SJCRH30 (cell line): ENCODE results near the gene LIPA. TPM values are rescaled to one million over a fixed set of nuclear protein-coding genes. Genes with fewer than 3 reads are reported as not detected.

Experiments
- DNase-seq, 2 experiments: peaks; one replicate each; pipeline ENCODE4 v3.0.0-alpha.2; 2015 to 2020
- H3K27ac ChIP-seq: fragments of 250-450 bp; sonication (Bioruptor Pico); 2 replicates; pipeline ENCODE4 v1.5.1; 2020; ENCODE audit warnings: mild to moderate bottlenecking, moderate library complexity
- H3K27me3 ChIP-seq: fragments of 250-450 bp; sonication (Bioruptor Pico); 2 replicates; pipeline ENCODE4 v1.5.1; 2020; ENCODE audit warnings: mild to moderate bottlenecking, moderate library complexity
- H3K36me3 ChIP-seq: fragments of 250-450 bp; sonication (Bioruptor Pico); 2 replicates; pipeline ENCODE4 v1.5.1; 2020; ENCODE audit warnings: mild to moderate bottlenecking, moderate library complexity
- H3K4me1 ChIP-seq: fragments of 250-450 bp; sonication (Bioruptor Pico); 2 replicates; pipeline ENCODE4 v1.5.1; 2020; ENCODE audit warnings: mild to moderate bottlenecking, moderate library complexity
- H3K4me3 ChIP-seq: fragments of 250-450 bp; sonication (Bioruptor Pico); 2 replicates; pipeline ENCODE4 v1.5.1; 2020; ENCODE audit warnings: mild to moderate bottlenecking, moderate library complexity
- H3K9me3 ChIP-seq: fragments of 250-450 bp; sonication (Bioruptor Pico); replicated peaks from 2 replicates; pipeline ENCODE4 v1.5.1; 2020; ENCODE audit warnings: mild to moderate bottlenecking, moderate library complexity
- total RNA-seq: library from RNA; depleted of rRNA; stranded (reverse); fragments of >200 nt; shearing (Covaris generic); gene quantifications from 2 replicates; pipeline ENCODE4 v1.2.3, GENCODE V29; 2014

The LIPA gene
- total RNA-seq, 1 experiment from 2014 or later = 14.6 TPM

- no peak for DNase-seq
- no peaks in the 10 kb centered on the region for H3K36me3 ChIP-seq
- H3K9me3 ChIP-seq = no peaks in the 10 kb centered on the region
These were observed 13.7 kb downstream of the LIPA start for GRCh38 chr10:89237849-89238248.

GRCh38 chr10:89236226-89236797, 15.3 kb downstream of the LIPA start:
- H3K27ac ChIP-seq = no peak overlapping the region
- H3K27me3 ChIP-seq = no peaks in the 10 kb centered on the region
- H3K4me3 ChIP-seq = no peak overlapping the region
- H3K9me3 ChIP-seq = no peaks in the 10 kb centered on the region
- DNase-seq = no peak
- no peaks in the 10 kb centered on the region for H3K4me1 ChIP-seq
- H3K36me3 ChIP-seq = no peaks in the 10 kb centered on the region

More at GRCh38 chr10:89237849-89238248, 13.7 kb downstream of the LIPA start:
- H3K4me3 ChIP-seq = no peak overlapping the region
- peaks cover 6% of the 10 kb centered on the region for H3K4me1 ChIP-seq
- no peak overlapping the region for H3K27ac ChIP-seq
- H3K27me3 ChIP-seq = no peaks in the 10 kb centered on the region

GRCh38 chr10:89235073-89235798, 16.3 kb downstream of the LIPA start:
- no peak overlapping the region for H3K4me3 ChIP-seq
- H3K27me3 ChIP-seq = no peaks in the 10 kb centered on the region
- H3K27ac ChIP-seq = no peak overlapping the region
- no peaks in the 10 kb centered on the region for H3K36me3 ChIP-seq
- H3K9me3 ChIP-seq = no peaks in the 10 kb centered on the region
- DNase-seq = no peak
- no peaks in the 10 kb centered on the region for H3K4me1 ChIP-seq

GRCh38 chr10:89233033-89233432, 18.5 kb downstream of the LIPA start:
- no peak for DNase-seq
- H3K27me3 ChIP-seq = no peaks in the 10 kb centered on the region
- H3K27ac ChIP-seq = no peak overlapping the region
- H3K36me3 ChIP-seq = no peaks in the 10 kb centered on the region
- H3K9me3 ChIP-seq = no peaks in the 10 kb centered on the region
- no peak overlapping the region for H3K4me3 ChIP-seq
- no peaks in the 10 kb centered on the region for H3K4me1 ChIP-seq

- H3K9me3 ChIP-seq = no peaks in the 10 kb centered on the region
- no peaks in the 10 kb centered on the region for H3K4me1 ChIP-seq
- DNase-seq = no peak
- no peak overlapping the region for H3K4me3 ChIP-seq
- H3K36me3 ChIP-seq = no peaks in the 10 kb centered on the region
- no peak overlapping the region for H3K27ac ChIP-seq
- H3K27me3 ChIP-seq = no peaks in the 10 kb centered on the region
These were observed 22.6 kb downstream of the LIPA start for GRCh38 chr10:89228962-89229361.

DNA sequence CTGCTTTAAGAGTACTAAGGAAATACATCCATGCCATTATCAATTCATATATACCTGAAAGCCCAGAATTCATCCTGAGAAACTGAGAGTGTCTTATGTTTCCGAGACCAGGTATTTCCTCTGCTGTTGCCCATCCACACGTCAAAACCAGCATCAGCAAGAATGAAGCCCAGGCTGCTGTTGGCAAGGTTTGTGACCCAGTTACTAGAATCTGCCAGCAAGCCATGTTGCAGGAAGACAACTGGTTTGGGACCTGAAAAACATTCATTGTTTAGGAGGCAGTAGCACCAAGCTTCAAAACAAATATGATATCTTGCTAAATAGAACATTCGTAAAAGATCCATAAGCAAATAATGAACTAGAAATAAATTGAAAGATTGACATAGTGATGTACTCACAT, 23.4 kb downstream of the LIPA start:
- no peak for DNase-seq

DNA sequence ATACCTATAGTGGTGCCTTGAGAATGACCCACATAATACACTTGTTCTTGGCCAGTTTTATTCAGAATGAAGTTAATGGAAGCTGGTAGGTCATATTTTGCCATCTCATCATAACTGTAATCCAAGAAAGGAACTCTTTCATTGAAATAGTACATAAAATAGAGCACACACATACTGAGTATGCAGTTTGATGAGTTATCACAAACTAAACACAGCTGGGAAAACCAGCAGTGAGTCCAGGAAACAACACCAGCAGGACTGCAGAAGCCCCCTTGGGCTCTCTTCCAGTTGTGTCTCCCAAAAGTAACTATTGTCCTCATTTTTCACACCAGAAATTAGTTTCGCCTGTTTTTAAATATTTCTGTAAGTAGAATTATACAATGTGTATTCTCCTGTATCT, 24.7 kb downstream of the LIPA start:
- no peaks in the 10 kb centered on the region for H3K4me1 ChIP-seq
- H3K27ac ChIP-seq = no peak overlapping the region
- H3K4me3 ChIP-seq = no peak overlapping the region
- H3K27me3 ChIP-seq = no peaks in the 10 kb centered on the region
- H3K9me3 ChIP-seq = no peaks in the 10 kb centered on the region
- DNase-seq = no peak
- H3K36me3 ChIP-seq = no peaks in the 10 kb centered on the region

More for the DNA sequence above, 23.4 kb downstream of the LIPA start:
- H3K36me3 ChIP-seq = no peaks in the 10 kb centered on the region
- no peak overlapping the region for H3K27ac ChIP-seq
- H3K9me3 ChIP-seq = no peaks in the 10 kb centered on the region
- no peaks in the 10 kb centered on the region for H3K4me1 ChIP-seq
- no peak overlapping the region for H3K4me3 ChIP-seq
- no peaks in the 10 kb centered on the region for H3K27me3 ChIP-seq

- H3K9me3 ChIP-seq = no peaks in the 10 kb centered on the region
- no peaks in the 10 kb centered on the region for H3K4me1 ChIP-seq
- H3K27me3 ChIP-seq = no peaks in the 10 kb centered on the region
- H3K36me3 ChIP-seq = no peaks in the 10 kb centered on the region
- DNase-seq = no peak
- H3K4me3 ChIP-seq = no peak overlapping the region
- H3K27ac ChIP-seq = no peak overlapping the region
These were observed 26.7 kb downstream of the LIPA start for GRCh38 chr10:89224739-89225443.

- Histone ChIP-seq H3K27me3 (no peaks in the 10 kb centered on the region), H3K36me3 (no peaks in the 10 kb centered on the region), H3K27ac (no peak overlapping the region), H3K4me3 (no peak overlapping the region), H3K9me3 (no peaks in the 10 kb centered on the region), H3K4me1 (peaks cover 5% of the 10 kb centered on the region; the same call in 1 of the 2 replicates)
- no peak for DNase-seq
These were observed 29.7 kb downstream of the LIPA start for GRCh38 chr10:89221919-89222318.

- DNase-seq = no peak
- H3K9me3 ChIP-seq = no peaks in the 10 kb centered on the region
- H3K27ac ChIP-seq = no peak overlapping the region
- H3K36me3 ChIP-seq = no peaks in the 10 kb centered on the region
- H3K4me3 ChIP-seq = no peak overlapping the region
- H3K4me1 ChIP-seq = peaks cover 5% of the 10 kb centered on the region; the same call in 1 of the 2 replicates
- H3K27me3 ChIP-seq = no peaks in the 10 kb centered on the region
These were observed 31.9 kb downstream of the LIPA start for GRCh38 chr10:89219513-89220218.

DNA sequence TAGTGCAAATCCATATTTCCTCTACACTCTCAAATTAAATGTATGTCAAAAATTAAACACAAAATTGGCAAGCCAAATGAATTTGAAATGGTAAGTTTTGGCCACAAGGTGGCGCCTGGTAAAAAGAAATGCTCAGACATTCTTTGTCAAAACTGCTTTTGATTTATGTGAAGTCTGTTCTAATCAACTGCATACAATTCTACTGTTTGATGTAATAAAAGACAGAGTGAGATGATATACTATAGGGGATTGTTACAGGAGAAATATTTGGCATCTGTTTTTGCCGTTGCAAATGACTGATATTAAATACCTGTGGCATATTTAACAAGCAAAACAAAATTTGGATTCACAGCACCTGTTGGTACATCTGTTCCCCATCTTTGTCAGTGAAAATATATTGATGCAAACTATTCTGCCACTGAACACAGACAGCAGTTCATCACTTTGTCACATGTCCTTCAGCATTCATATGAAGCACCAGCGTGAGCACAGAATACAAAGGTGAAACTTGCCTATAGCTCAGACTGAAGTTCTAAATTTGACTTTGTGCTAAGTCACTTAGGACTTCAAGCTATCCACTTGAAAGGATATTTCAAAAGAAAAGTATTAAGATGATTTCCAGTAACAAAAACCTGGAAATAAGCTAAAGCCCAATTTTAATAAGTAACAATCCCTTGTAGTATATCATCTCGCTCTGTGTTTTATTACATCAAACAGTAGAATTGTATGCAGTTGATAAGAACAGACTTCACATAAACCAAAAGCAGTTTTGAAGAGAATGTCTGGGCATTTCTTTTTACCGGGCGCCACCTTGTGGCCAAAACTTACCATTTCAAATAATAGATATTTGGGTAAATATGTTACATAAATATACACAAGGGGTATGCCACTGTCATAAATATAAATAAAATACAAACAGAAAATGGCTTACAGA, 34.3 kb downstream of the LIPA start:
- no peaks in the 10 kb centered on the region for H3K27me3 ChIP-seq
- H3K27ac ChIP-seq = no peak overlapping the region
- peaks cover 5% of the 10 kb centered on the region; the same call in 1 of the 2 replicates for H3K4me1 ChIP-seq
- H3K36me3 ChIP-seq = no peaks in the 10 kb centered on the region
- H3K4me3 ChIP-seq = no peak overlapping the region
- H3K9me3 ChIP-seq = no peaks in the 10 kb centered on the region
- DNase-seq = peak; percentile 27 to 65

GRCh38 chr10:89216056-89216455, 35.5 kb downstream of the LIPA start:
- DNase-seq = no peak
- H3K36me3 ChIP-seq = no peaks in the 10 kb centered on the region

GRCh38 chr10:89215511-89215910, 36.1 kb downstream of the LIPA start:
- Histone ChIP-seq H3K36me3 (no peaks in the 10 kb centered on the region), H3K27me3 (no peaks in the 10 kb centered on the region), H3K4me3 (no peak overlapping the region), H3K27ac (no peak overlapping the region), H3K9me3 (no peaks in the 10 kb centered on the region), H3K4me1 (peaks cover 5% of the 10 kb centered on the region; the same call in 1 of the 2 replicates)
- no peak for DNase-seq

More at GRCh38 chr10:89216056-89216455, 35.5 kb downstream of the LIPA start:
- H3K4me1 ChIP-seq = peaks cover 5% of the 10 kb centered on the region; the same call in 1 of the 2 replicates
- H3K9me3 ChIP-seq = no peaks in the 10 kb centered on the region
- H3K4me3 ChIP-seq = no peak overlapping the region
- no peaks in the 10 kb centered on the region for H3K27me3 ChIP-seq
- no peak overlapping the region for H3K27ac ChIP-seq
